ENCODE results near the gene EXOC8. TPM values are rescaled to one million over a fixed set of nuclear protein-coding genes. Genes with fewer than 3 reads are reported as not detected.

EXOC8 gene
- total and polyA plus RNA-seq, 2 donors (not counting 3 experiments of a cell fraction or from before 2014, with no cell fraction given) = 2.8 to 13.2 TPM

DNA sequence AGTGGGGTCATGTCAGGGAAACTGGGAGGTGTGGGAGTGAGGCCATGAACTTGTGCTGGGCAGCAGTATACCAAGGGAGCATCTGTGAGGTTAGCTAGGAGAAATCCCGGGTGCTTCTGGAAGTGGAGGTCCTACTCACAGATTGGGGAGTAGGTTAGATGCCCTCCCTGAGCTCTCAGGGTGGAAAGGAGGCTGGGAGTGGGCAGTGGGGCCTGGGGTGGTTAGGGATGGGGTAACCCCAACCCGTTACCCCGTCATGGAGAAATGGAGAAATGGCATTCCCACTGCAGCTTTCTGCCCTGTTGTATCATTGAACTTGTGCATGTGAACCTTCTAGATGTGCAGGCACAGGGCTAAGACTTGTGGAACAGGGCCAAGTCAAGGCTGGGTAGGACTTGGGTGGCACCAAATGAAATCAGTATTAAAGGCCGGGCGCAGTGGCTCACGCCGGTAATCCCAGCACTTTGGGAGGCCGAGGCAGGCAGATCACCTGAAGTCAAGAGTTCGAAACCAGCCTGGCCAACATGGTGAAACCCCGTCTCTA lies 27.2 kb downstream of the EXOC8 start:
- intact Hi-C loops (cut with micrococcal nuclease) (no loop called here), dilution Hi-C loops (cut with MboI; ENCODE audit: extremely low pct_ligation_motif_present, low sequenced_read_pairs) (no loop called here)

More for the DNA sequence above, 27.2 kb downstream of the EXOC8 start:
- TF ChIP-seq POLR2AphosphoS5 (IDR thresholded peaks at IDR 0.05; ENCODE audit: insufficient read depth, low read depth, low read length) (no peak), EZH2 (IDR thresholded peaks at IDR 0.05; ENCODE audit: borderline replicate concordance, low read depth, low read length, severe bottlenecking) (no peak), FOS (IDR thresholded peaks at IDR 0.05; ENCODE audit: borderline replicate concordance, insufficient read depth, low read length) (no peak), POLR2A (IDR thresholded peaks at IDR 0.05; ENCODE audit: low read depth, low read length) (no peak), JUN (IDR thresholded peaks at IDR 0.05; ENCODE audit: borderline replicate concordance, insufficient read depth, insufficient read length, low read depth) (no peak), GATA2 (IDR thresholded peaks at IDR 0.05; ENCODE audit: insufficient read depth, insufficient read length, low read depth, low read length) (no peak), MYC (IDR thresholded peaks at IDR 0.05; ENCODE audit: low read depth, low read length) (no peak)
- TF ChIP-seq, protein P1, sequence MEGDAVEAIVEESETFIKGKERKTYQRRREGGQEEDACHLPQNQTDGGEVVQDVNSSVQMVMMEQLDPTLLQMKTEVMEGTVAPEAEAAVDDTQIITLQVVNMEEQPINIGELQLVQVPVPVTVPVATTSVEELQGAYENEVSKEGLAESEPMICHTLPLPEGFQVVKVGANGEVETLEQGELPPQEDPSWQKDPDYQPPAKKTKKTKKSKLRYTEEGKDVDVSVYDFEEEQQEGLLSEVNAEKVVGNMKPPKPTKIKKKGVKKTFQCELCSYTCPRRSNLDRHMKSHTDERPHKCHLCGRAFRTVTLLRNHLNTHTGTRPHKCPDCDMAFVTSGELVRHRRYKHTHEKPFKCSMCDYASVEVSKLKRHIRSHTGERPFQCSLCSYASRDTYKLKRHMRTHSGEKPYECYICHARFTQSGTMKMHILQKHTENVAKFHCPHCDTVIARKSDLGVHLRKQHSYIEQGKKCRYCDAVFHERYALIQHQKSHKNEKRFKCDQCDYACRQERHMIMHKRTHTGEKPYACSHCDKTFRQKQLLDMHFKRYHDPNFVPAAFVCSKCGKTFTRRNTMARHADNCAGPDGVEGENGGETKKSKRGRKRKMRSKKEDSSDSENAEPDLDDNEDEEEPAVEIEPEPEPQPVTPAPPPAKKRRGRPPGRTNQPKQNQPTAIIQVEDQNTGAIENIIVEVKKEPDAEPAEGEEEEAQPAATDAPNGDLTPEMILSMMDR (IDR thresholded peaks at IDR 0.05; ENCODE audit: extremely low read depth in 1 of 2, insufficient read depth in 1 of 2, low read depth in 1 of 2, low read length in 2 of 2) = no peak
- TF ChIP-seq, protein P2, sequence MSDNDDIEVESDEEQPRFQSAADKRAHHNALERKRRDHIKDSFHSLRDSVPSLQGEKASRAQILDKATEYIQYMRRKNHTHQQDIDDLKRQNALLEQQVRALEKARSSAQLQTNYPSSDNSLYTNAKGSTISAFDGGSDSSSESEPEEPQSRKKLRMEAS (IDR thresholded peaks at IDR 0.05; ENCODE audit: insufficient read depth, insufficient read length) = no peak
- Histone ChIP-seq H3K27me3 (ENCODE audit: control insufficient read depth in 2 of 2, insufficient read depth in 2 of 2, low read length in 2 of 2) (no peaks in the 10 kb centered on the region), H3K4me1 (ENCODE audit: control insufficient read depth, extremely low read depth, insufficient read depth, low read length) (no peaks in the 10 kb centered on the region), H3K79me2 (ENCODE audit: control insufficient read depth, insufficient read depth, low read length) (no peaks in the 10 kb centered on the region), H2AFZ (ENCODE audit: low read depth, low read length) (no peak overlapping the region), H3K4me2 (ENCODE audit: insufficient read depth, low read length) (no peak overlapping the region), H3K27ac (ENCODE audit: insufficient read depth, low read depth, low read length) (no peak overlapping the region), H3K4me3 (replicated peaks in 1 of 3; ENCODE audit: insufficient read depth in 1 of 3, low read depth in 1 of 3, low read length in 3 of 3) (no peak overlapping the region), H3K36me3 (ENCODE audit: control insufficient read depth in 2 of 2, extremely low read depth in 1 of 2, insufficient read depth in 2 of 2, low read length in 2 of 2) (no peaks in the 10 kb centered on the region), H3K9me1 (replicated peaks; ENCODE audit: control insufficient read depth, extremely low read depth, insufficient read depth, low read length) (no peaks in the 10 kb centered on the region), H3K9me3 (replicated peaks; ENCODE audit: control insufficient read depth, insufficient read depth, low read length) (no peaks in the 10 kb centered on the region), H4K20me1 (replicated peaks; ENCODE audit: control insufficient read depth, extremely low read depth, insufficient read depth, low read length) (no peaks in the 10 kb centered on the region), H3K9ac (replicated peaks; ENCODE audit: extremely low read depth, insufficient read depth, low read length) (no peak overlapping the region)
- DNase-seq (ENCODE audit: low read depth, low spot score) (no peak), FAIRE-seq (no peak)
- ChIA-PET CTCF (no interaction called here), POLR2A (interaction anchor here (0.6 kb wide), 1 partner anchor 1372 kb away, joined by 3 read pairs; no protein-coding TSS in a partner anchor)
- BruUV-seq (replicated peaks) = no TSS peak

Measured in endothelial cell of umbilical vein (primary cell).